HepG2 (cell line): ENCODE results near the gene CHCHD5. TPM values are rescaled to one million over a fixed set of nuclear protein-coding genes. Genes with fewer than 3 reads are reported as not detected.

Experiments used
- CBFB ChIP-seq: sonication (generic); formaldehyde crosslinking; IDR thresholded peaks from 2 replicates; pipeline ENCODE4 v1.4.0; 2020; ENCODE audit warnings: missing genetic modification reagents
- ETV5 ChIP-seq: IDR thresholded peaks from 2 replicates; pipeline ENCODE4 v1.6.1; 2018; ENCODE audit warnings: missing biosample characterization, missing genetic modification reagents, inconsistent platforms, borderline replicate concordance
- GLI4 ChIP-seq: sonication (generic); formaldehyde crosslinking; IDR thresholded peaks from 2 replicates; pipeline ENCODE4 v1.5.1; 2020; ENCODE audit warnings: missing genetic modification reagents, mild to moderate bottlenecking, moderate library complexity, borderline replicate concordance
- HOXD1 ChIP-seq: sonication (generic); formaldehyde crosslinking; IDR thresholded peaks from 2 replicates; pipeline ENCODE4 v1.5.0; 2020; ENCODE audit warnings: missing genetic modification reagents
- NRL ChIP-seq: sonication (generic); formaldehyde crosslinking; IDR thresholded peaks from 2 replicates; pipeline ENCODE4 v1.5.0; 2020; ENCODE audit warnings: missing genetic modification reagents, mild to moderate bottlenecking, moderate library complexity, borderline replicate concordance
- SAP130 ChIP-seq: IDR thresholded peaks from 2 replicates; pipeline ENCODE4 v1.6.1; 2016; ENCODE audit warnings: low read depth
- TBP ChIP-seq: sonication (generic); formaldehyde crosslinking; IDR thresholded peaks from 2 replicates; pipeline ENCODE4 v1.5.0; 2020; ENCODE audit warnings: missing genetic modification reagents
- ZFP90 ChIP-seq: sonication (generic); formaldehyde crosslinking; IDR thresholded peaks from 2 replicates; pipeline ENCODE4 v1.8.0; 2022; ENCODE audit warnings: missing genetic modification reagents, mild to moderate bottlenecking, inconsistent platforms, borderline replicate concordance
- ZNF136 ChIP-seq: sonication (generic); formaldehyde crosslinking; IDR thresholded peaks from 2 replicates; pipeline ENCODE4 v1.8.1; 2022; ENCODE audit warnings: low read depth, mild to moderate bottlenecking, moderate library complexity, missing genetic modification reagents
- ZNF160 ChIP-seq: sonication (generic); formaldehyde crosslinking; IDR thresholded peaks from 2 replicates; pipeline ENCODE4 v1.8.0; 2022; ENCODE audit warnings: mild to moderate bottlenecking, inconsistent platforms, missing genetic modification reagents
- ZNF331 ChIP-seq: sonication (generic); formaldehyde crosslinking; IDR thresholded peaks from 2 replicates; pipeline ENCODE4 v1.4.0; 2020; ENCODE audit warnings: missing genetic modification reagents
- ZNF543 ChIP-seq: sonication (generic); formaldehyde crosslinking; IDR thresholded peaks from 2 replicates; pipeline ENCODE4 v1.4.0; 2020; ENCODE audit warnings: mild to moderate bottlenecking, missing genetic modification reagents
- polyA plus RNA-seq, 8 experiments: library from polyadenylated mRNA; depleted of rRNA in 3 of 8; stranded (reverse) in 7 of 8; unstranded in 1 of 8; fragments of >200 nt; fragmentation: Illumina TruSeq in 4 of 8; extraction: Trizol in 4 of 8; gene quantifications; 2 replicates each; pipeline versions ENCODE4 v1.2.1 to v1.2.3, GENCODE V29; 2011 to 2016; ENCODE audit warnings: low read depth in 4 of 8, missing spikeins in 1 of 8, mixed read lengths in 1 of 8; ENCODE audit not compliant: insufficient read depth in 1 of 8
- total RNA-seq, 5 experiments: library from RNA; depleted of rRNA; stranded (reverse); fragments of >200 nt; fragmentation: Illumina TruSeq; extraction: Trizol; gene quantifications; 2 replicates each; pipeline ENCODE4 v1.2.3, GENCODE V29; 2016; ENCODE audit warnings: low read depth in 1 of 5
- TF ChIP-seq, protein P1 (sequence below): sonication (generic); formaldehyde crosslinking; IDR thresholded peaks from 2 replicates; pipeline ENCODE4 v1.4.0; 2020; ENCODE audit warnings: missing genetic modification reagents
- TF ChIP-seq, protein P2 (sequence below): sonication (generic); formaldehyde crosslinking; IDR thresholded peaks from 2 replicates; pipeline ENCODE4 v1.4.0; 2020; ENCODE audit warnings: missing genetic modification reagents, mild to moderate bottlenecking, borderline replicate concordance
- TF ChIP-seq, protein P3 (sequence below): sonication (generic); formaldehyde crosslinking; IDR thresholded peaks from 2 replicates; pipeline ENCODE4 v1.8.0; 2022; ENCODE audit warnings: mild to moderate bottlenecking, missing genetic modification reagents, borderline replicate concordance
- TF ChIP-seq, protein P4 (sequence below): sonication (generic); IDR thresholded peaks from 2 replicates; pipeline ENCODE4 v1.6.1; 2016; ENCODE audit warnings: low read depth, borderline replicate concordance
- TF ChIP-seq, protein P5 (sequence below): sonication (generic); formaldehyde crosslinking; IDR thresholded peaks from 2 replicates; pipeline ENCODE4 v1.5.0; 2020; ENCODE audit warnings: missing genetic modification reagents, mild to moderate bottlenecking, borderline replicate concordance
- TF ChIP-seq, protein P6 (sequence below): sonication (generic); formaldehyde crosslinking; IDR thresholded peaks from 2 replicates; pipeline ENCODE4 v1.4.0; 2020; ENCODE audit warnings: missing genetic modification reagents
- TF ChIP-seq, protein P7 (sequence below): sonication (generic); formaldehyde crosslinking; IDR thresholded peaks from 2 replicates; pipeline ENCODE4 v1.8.0; 2022; ENCODE audit warnings: mild to moderate bottlenecking, missing genetic modification reagents, moderate library complexity

CHCHD5 gene
- total and polyA plus RNA-seq, 2 of the 13 experiments (the other 11 are each of a cell fraction or from before 2014, with no cell fraction given) = 19.0 to 23.9 TPM

DNA sequence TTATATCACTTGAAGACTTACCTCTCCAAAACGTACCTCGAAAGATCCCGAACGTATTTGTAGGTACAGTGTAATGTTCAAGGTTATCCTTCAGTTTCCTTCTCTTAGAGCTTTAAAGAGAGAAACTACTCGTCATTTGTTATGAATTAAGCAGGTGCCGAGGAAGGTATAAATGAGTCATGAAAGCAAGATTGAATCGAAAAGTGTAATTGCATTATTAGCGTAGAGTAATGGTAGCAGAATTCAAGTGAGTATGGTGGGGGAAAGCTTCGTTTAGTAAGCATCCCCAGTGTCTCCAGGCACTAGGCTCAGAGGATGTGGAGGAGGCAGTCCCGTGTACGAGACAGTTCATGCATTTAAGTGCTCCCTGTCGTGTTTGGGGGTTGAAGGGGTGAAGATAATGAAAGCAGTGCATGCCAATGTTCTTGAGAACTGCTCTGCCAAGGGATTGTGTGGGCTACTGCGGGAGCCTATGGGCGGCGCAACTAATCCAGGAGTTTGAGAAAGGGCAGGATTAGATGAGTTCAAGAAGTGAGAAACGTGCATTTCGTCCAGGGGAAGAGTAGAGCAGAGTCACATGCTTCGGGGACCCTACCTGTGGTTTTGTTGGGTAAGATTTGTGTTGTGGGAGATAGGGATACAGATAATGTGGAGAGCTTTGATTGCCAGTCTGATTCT is 41.3 kb upstream of the CHCHD5 start (continued):
- TF ChIP-seq, protein P1, sequence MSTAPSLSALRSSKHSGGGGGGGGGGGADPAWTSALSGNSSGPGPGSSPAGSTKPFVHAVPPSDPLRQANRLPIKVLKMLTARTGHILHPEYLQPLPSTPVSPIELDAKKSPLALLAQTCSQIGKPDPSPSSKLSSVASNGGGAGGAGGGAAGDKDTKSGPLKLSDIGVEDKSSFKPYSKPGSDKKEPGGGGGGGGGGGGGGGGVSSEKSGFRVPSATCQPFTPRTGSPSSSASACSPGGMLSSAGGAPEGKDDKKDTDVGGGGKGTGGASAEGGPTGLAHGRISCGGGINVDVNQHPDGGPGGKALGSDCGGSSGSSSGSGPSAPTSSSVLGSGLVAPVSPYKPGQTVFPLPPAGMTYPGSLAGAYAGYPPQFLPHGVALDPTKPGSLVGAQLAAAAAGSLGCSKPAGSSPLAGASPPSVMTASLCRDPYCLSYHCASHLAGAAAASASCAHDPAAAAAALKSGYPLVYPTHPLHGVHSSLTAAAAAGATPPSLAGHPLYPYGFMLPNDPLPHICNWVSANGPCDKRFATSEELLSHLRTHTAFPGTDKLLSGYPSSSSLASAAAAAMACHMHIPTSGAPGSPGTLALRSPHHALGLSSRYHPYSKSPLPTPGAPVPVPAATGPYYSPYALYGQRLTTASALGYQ (CRISPR knock-in tag) = no peak
- no peak for TF ChIP-seq ZFP90
- TF ChIP-seq, protein P2, sequence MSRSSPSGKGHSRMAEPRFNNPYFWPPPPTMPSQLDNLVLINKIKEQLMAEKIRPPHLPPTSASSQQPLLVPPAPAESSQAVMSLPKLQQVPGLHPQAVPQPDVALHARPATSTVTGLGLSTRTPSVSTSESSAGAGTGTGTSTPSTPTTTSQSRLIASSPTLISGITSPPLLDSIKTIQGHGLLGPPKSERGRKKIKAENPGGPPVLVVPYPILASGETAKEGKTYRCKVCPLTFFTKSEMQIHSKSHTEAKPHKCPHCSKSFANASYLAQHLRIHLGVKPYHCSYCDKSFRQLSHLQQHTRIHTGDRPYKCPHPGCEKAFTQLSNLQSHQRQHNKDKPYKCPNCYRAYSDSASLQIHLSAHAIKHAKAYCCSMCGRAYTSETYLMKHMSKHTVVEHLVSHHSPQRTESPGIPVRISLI (CRISPR knock-in tag) = no peak
- TF ChIP-seq, protein P3, sequence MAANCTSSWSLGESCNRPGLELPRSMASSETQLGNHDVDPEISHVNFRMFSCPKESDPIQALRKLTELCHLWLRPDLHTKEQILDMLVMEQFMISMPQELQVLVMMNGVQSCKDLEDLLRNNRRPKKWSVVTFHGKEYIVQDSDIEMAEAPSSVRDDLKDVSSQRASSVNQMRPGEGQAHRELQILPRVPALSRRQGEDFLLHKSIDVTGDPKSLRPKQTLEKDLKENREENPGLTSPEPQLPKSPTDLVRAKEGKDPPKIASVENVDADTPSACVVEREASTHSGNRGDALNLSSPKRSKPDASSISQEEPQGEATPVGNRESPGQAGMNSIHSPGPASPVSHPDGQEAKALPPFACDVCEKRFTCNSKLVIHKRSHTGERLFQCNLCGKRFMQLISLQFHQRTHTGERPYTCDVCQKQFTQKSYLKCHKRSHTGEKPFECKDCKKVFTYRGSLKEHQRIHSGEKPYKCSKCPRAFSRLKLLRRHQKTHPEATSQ (CRISPR knock-in tag) = no peak
- TF ChIP-seq GLI4 (CRISPR knock-in tag) = no peak
- TF ChIP-seq ZNF136 (CRISPR knock-in tag) = no peak
- no peak for TF ChIP-seq HOXD1 (CRISPR knock-in tag)
- no peak for TF ChIP-seq ZNF160 (CRISPR knock-in tag)
- TF ChIP-seq ETV5 (CRISPR knock-in tag) = no peak
- no peak for TF ChIP-seq TBP
- TF ChIP-seq, protein P4, sequence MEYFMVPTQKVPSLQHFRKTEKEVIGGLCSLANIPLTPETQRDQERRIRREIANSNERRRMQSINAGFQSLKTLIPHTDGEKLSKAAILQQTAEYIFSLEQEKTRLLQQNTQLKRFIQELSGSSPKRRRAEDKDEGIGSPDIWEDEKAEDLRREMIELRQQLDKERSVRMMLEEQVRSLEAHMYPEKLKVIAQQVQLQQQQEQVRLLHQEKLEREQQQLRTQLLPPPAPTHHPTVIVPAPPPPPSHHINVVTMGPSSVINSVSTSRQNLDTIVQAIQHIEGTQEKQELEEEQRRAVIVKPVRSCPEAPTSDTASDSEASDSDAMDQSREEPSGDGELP = no peak
- no peak for TF ChIP-seq NRL (CRISPR knock-in tag)
- TF ChIP-seq SAP130 (CRISPR knock-in tag) = peak; percentile 46; the same call in 1 of the 2 replicates
- no peak for TF ChIP-seq ZNF543 (CRISPR knock-in tag)
- TF ChIP-seq, protein P5, sequence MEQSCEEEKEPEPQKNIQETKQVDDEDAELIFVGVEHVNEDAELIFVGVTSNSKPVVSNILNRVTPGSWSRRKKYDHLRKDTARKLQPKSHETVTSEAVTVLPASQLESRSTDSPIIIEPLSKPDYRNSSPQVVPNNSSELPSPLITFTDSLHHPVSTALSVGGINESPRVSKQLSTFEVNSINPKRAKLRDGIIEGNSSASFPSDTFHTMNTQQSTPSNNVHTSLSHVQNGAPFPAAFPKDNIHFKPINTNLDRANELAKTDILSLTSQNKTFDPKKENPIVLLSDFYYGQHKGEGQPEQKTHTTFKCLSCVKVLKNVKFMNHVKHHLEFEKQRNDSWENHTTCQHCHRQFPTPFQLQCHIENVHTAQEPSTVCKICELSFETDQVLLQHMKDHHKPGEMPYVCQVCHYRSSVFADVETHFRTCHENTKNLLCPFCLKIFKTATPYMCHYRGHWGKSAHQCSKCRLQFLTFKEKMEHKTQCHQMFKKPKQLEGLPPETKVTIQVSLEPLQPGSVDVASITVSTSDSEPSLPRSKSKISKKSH (CRISPR knock-in tag) = no peak
- 0 out of 2 replicates have a peak, but pooled peaks have one; percentile 27 for TF ChIP-seq CBFB
- no peak for TF ChIP-seq ZNF331 (CRISPR knock-in tag)
- TF ChIP-seq, protein P6, sequence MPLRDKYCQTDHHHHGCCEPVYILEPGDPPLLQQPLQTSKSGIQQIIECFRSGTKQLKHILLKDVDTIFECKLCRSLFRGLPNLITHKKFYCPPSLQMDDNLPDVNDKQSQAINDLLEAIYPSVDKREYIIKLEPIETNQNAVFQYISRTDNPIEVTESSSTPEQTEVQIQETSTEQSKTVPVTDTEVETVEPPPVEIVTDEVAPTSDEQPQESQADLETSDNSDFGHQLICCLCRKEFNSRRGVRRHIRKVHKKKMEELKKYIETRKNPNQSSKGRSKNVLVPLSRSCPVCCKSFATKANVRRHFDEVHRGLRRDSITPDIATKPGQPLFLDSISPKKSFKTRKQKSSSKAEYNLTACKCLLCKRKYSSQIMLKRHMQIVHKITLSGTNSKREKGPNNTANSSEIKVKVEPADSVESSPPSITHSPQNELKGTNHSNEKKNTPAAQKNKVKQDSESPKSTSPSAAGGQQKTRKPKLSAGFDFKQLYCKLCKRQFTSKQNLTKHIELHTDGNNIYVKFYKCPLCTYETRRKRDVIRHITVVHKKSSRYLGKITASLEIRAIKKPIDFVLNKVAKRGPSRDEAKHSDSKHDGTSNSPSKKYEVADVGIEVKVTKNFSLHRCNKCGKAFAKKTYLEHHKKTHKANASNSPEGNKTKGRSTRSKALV (CRISPR knock-in tag) = no peak
- TF ChIP-seq, protein P7, sequence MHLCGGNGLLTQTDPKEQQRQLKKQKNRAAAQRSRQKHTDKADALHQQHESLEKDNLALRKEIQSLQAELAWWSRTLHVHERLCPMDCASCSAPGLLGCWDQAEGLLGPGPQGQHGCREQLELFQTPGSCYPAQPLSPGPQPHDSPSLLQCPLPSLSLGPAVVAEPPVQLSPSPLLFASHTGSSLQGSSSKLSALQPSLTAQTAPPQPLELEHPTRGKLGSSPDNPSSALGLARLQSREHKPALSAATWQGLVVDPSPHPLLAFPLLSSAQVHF = no peak
